B cell (primary cell): ENCODE data around the gene CASP4. TPM values are rescaled to one million over a fixed set of nuclear protein-coding genes. Genes with fewer than 3 reads are reported as not detected.
A peak's percentile ranks its signal among the peaks of the same experiment; 100 is the strongest.

Experiments used
- ATAC-seq: fragments of 200-7000 bp; cut with Tn5 transposase; one replicate; pipeline ENCODE4 v1.10.0; 2021; ENCODE audit warnings: low read depth, mild to moderate bottlenecking, moderate number of reproducible peaks, moderate library complexity
- CTCF ChIA-PET: fragments of 350-600 bp; sonication (Branson Sonifier 250); formaldehyde crosslinking; loops from one replicate; lab custom pipeline; 2021; ENCODE audit warnings: antibody characterized with exemption, inconsistent platforms; lab: Charles Lee
- POLR2A ChIA-PET: fragments of 350-600 bp; sonication (Branson Sonifier 250); formaldehyde crosslinking; loops from one replicate; lab custom pipeline; 2021; ENCODE audit warnings: antibody characterized with exemption; lab: Charles Lee
- DNase-seq: peaks from one replicate; pipeline ENCODE4 v3.0.0; 2013
- H2AFZ ChIP-seq: 2 replicates; pipeline ENCODE4 v1.6.1; 2012; ENCODE audit warnings: mild to moderate bottlenecking, low read depth, low read length; ENCODE audit not compliant: insufficient read depth, poor library complexity, severe bottlenecking
- H3K27ac ChIP-seq, 2 donors: 1 replicate in 1 of 2; 2 replicates in 1 of 2; pipeline ENCODE4 v1.5.1; 2012 to 2013; ENCODE audit warnings: low read length in 2 of 2, mild to moderate bottlenecking in 2 of 2, moderate library complexity in 1 of 2
- H3K27me3 ChIP-seq, 4 experiments: fragments of 200-600 bp in 1 of 4; sonication (generic) in 1 of 4; replicated peaks in 1 of 4; 1 replicate in 2 of 4; 2 replicates in 2 of 4; pipeline versions ENCODE4 v1.6.1 to v1.7.0; 2013 to 2016; ENCODE audit warnings: low read length in 3 of 4, mild to moderate bottlenecking in 2 of 4, mixed read lengths in 1 of 4, moderate library complexity in 1 of 4; ENCODE audit not compliant: insufficient read depth in 4 of 4, control insufficient read depth in 3 of 4; ENCODE audit errors: control extremely low read depth in 1 of 4
- H3K36me3 ChIP-seq, 2 experiments: replicated peaks in 1 of 2; 1 replicate in 1 of 2; 2 replicates in 1 of 2; pipeline versions ENCODE4 v1.6.1 to v1.7.1; 2013; ENCODE audit warnings: low read length in 1 of 2; ENCODE audit not compliant: insufficient read depth in 2 of 2, control insufficient read depth in 1 of 2; ENCODE audit errors: control extremely low read depth in 1 of 2, extremely low read depth in 1 of 2
- H3K4me1 ChIP-seq, 2 donors: fragments of 200-600 bp in 1 of 2; sonication (generic) in 1 of 2; 1 replicate in 1 of 2; 2 replicates in 1 of 2; pipeline versions ENCODE4 v1.5.1 to v1.6.1; 2013 to 2017; ENCODE audit warnings: low read length in 2 of 2; ENCODE audit not compliant: control insufficient read depth in 2 of 2, insufficient read depth in 2 of 2
- H3K4me2 ChIP-seq: replicated peaks from 2 replicates; pipeline ENCODE3; 2012; ENCODE audit warnings: mild to moderate bottlenecking, low read depth, low read length; ENCODE audit not compliant: poor library complexity, severe bottlenecking
- H3K4me3 ChIP-seq, 5 experiments: fragments of 200-600 bp in 1 of 5; sonication (generic) in 1 of 5; 1 replicate in 3 of 5; 2 replicates in 2 of 5; pipeline versions ENCODE4 v1.5.1 to v1.7.0; 2011 to 2016; ENCODE audit warnings: low read length in 4 of 5, mild to moderate bottlenecking in 4 of 5, low read depth in 2 of 5, control low read depth in 1 of 5, moderate library complexity in 1 of 5; ENCODE audit not compliant: insufficient read depth in 1 of 5; ENCODE audit errors: control extremely low read depth in 1 of 5, extremely low read depth in 1 of 5
- H3K79me2 ChIP-seq: fragments of 200-600 bp; sonication (generic); one replicate; pipeline ENCODE4 v1.6.0; 2016; ENCODE audit warnings: low read length; ENCODE audit not compliant: control insufficient read depth, insufficient read depth
- H3K9ac ChIP-seq: fragments of 200-600 bp; sonication (generic); 2 replicates; pipeline ENCODE4 v1.6.1; 2017; ENCODE audit warnings: mild to moderate bottlenecking, low read length, moderate library complexity
- H3K9me3 ChIP-seq, 3 donors: one replicate each; pipeline versions ENCODE4 v1.6.1 to v1.7.1; 2013; ENCODE audit warnings: low read length in 2 of 3; ENCODE audit not compliant: control insufficient read depth in 2 of 3, insufficient read depth in 1 of 3; ENCODE audit errors: control extremely low read depth in 1 of 3
- H4K20me1 ChIP-seq: 2 replicates; pipeline ENCODE4 v1.6.0; 2012; ENCODE audit warnings: mild to moderate bottlenecking, low read length; ENCODE audit not compliant: insufficient read depth, control insufficient read depth, poor library complexity, severe bottlenecking
- H3K27ac Mint-ChIP-seq: one replicate; pipeline ENCODE4 v1.8.0; 2021; ENCODE audit warnings: mixed read lengths
- H3K27me3 Mint-ChIP-seq: one replicate; pipeline ENCODE4 v1.8.0; 2021; ENCODE audit warnings: mixed read lengths
- H3K4me1 Mint-ChIP-seq: one replicate; pipeline ENCODE4 v1.8.0; 2021; ENCODE audit warnings: mixed read lengths
- H3K4me3 Mint-ChIP-seq: one replicate; pipeline ENCODE4 v1.8.0; 2021; ENCODE audit warnings: mixed read lengths
- H3K9me3 Mint-ChIP-seq: one replicate; pipeline ENCODE4 v1.8.0; 2022; ENCODE audit warnings: mixed read lengths; ENCODE audit not compliant: insufficient read depth
- EZH2 ChIP-seq: IDR thresholded peaks from 2 replicates; pipeline ENCODE4 v1.6.1; 2012; ENCODE audit warnings: borderline replicate concordance, low read depth, mild to moderate bottlenecking, moderate library complexity, low read length; ENCODE audit not compliant: insufficient read depth, poor library complexity, severe bottlenecking
- WGBS: methylation state at CpG from one replicate; pipeline ENCODE4 v1.1.5; 2013; ENCODE audit warnings: missing lambda C conversion rate; ENCODE audit not compliant: insufficient coverage; 5-methylcytosine and 5-hydroxymethylcytosine counted together
- intact Hi-C: fragments of 100-400 bp; cut with micrococcal nuclease; formaldehyde crosslinking; loops from one replicate; pipeline ENCODE4 v1.10.0; 2022
- polyA plus RNA-seq: library from polyadenylated mRNA; depleted of rRNA; stranded (reverse); fragments of >200 nt; gene quantifications from 2 replicates; pipeline ENCODE4 v1.2.3, GENCODE V29; 2012
- total RNA-seq, 2 donors: library from RNA; stranded (reverse); fragments of 120-200 nt in 1 of 2; gene quantifications; 1 replicate in 1 of 2; 2 replicates in 1 of 2; pipeline versions ENCODE4 v1.2.3 to v1.2.4, GENCODE V29; 2013 to 2022
- TF ChIP-seq, protein P1 (sequence below): fragments of 200-600 bp; IDR thresholded peaks from one replicate; pipeline ENCODE4 v1.8.0; 2022; ENCODE audit warnings: antibody characterized with exemption, mild to moderate bottlenecking

Gene CASP4
- total and polyA plus RNA-seq, 2 donors (not counting 1 experiment from before 2014, with no cell fraction given): 72.4 to 157 TPM

GRCh38 chr11:104899226-104899625, 69.1 kb downstream of the CASP4 start:
- Histone ChIP-seq H3K4me1 (peaks cover 10 to 19% of the 10 kb centered on the region in 2 donors), H3K27ac (no peak overlapping the region), H3K79me2 (no peaks in the 10 kb centered on the region), H2AFZ (no peak overlapping the region), H3K9me3 (no peaks in the 10 kb centered on the region), H3K4me3 (no peak overlapping the region), H3K36me3 (no peaks in the 10 kb centered on the region), H3K4me2 (no peak overlapping the region), H3K27me3 (no peaks in the 10 kb centered on the region), H4K20me1 (no peaks in the 10 kb centered on the region), H3K9ac (no peak overlapping the region)
- Mint-ChIP-seq H3K4me1 (peaks cover 35% of the 10 kb centered on the region), H3K9me3 (no peaks in the 10 kb centered on the region), H3K27me3 (no peaks in the 10 kb centered on the region), H3K27ac (no peak overlapping the region), H3K4me3 (no peak overlapping the region)
- TF ChIP-seq, protein P1, sequence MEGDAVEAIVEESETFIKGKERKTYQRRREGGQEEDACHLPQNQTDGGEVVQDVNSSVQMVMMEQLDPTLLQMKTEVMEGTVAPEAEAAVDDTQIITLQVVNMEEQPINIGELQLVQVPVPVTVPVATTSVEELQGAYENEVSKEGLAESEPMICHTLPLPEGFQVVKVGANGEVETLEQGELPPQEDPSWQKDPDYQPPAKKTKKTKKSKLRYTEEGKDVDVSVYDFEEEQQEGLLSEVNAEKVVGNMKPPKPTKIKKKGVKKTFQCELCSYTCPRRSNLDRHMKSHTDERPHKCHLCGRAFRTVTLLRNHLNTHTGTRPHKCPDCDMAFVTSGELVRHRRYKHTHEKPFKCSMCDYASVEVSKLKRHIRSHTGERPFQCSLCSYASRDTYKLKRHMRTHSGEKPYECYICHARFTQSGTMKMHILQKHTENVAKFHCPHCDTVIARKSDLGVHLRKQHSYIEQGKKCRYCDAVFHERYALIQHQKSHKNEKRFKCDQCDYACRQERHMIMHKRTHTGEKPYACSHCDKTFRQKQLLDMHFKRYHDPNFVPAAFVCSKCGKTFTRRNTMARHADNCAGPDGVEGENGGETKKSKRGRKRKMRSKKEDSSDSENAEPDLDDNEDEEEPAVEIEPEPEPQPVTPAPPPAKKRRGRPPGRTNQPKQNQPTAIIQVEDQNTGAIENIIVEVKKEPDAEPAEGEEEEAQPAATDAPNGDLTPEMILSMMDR: no peak
- TF ChIP-seq EZH2: no peak
- ChIA-PET POLR2A (no interaction called here), CTCF (no interaction called here)
- intact Hi-C loops: no loop called here
- no peak for ATAC-seq
- DNase-seq: no peak

DNA sequence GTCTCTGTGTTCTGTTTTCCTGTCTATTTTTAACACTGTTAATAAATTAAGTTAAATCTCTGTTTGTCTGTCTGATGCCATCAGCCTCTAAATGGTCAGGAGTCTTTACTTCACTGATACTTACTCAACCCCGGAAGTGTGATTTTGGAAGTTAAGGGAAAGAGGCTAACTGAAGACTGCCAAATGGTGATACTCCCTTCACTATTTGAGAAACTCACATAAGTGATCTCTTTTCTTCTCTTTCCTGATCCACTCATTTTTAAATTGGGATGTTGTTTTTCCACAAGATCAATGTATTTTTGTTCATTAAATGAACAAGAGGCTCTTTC, 69.7 kb downstream of the CASP4 start:
- H3K4me2 ChIP-seq: peak overlapping the region; percentile 23
- H3K27me3 ChIP-seq: no peaks in the 10 kb centered on the region
- Mint-ChIP-seq H3K27me3 (no peaks in the 10 kb centered on the region), H3K4me3 (peak overlapping the region; percentile 77), H3K27ac (peak overlapping the region; percentile 77), H3K4me1 (peaks cover 37% of the 10 kb centered on the region), H3K9me3 (no peaks in the 10 kb centered on the region)
- CTCF ChIA-PET: no interaction called here
- DNase-seq (no peak), ATAC-seq (no peak)
- peak overlapping the region; percentile 46 for H2AFZ ChIP-seq
- peak overlapping the region in 1 of 5 experiments; percentile 16 for H3K4me3 ChIP-seq
- peak overlapping the region; percentile 6 for H3K9ac ChIP-seq
- peaks cover 10 to 19% of the 10 kb centered on the region in 2 donors for H3K4me1 ChIP-seq
- no CpG with 5 or more reads among the region's 1 CpG for WGBS
- H3K9me3 ChIP-seq: no peaks in the 10 kb centered on the region
- no peaks in the 10 kb centered on the region for H3K36me3 ChIP-seq
- intact Hi-C loops: no loop called here
- H3K79me2 ChIP-seq: no peaks in the 10 kb centered on the region
- no peaks in the 10 kb centered on the region for H4K20me1 ChIP-seq
- POLR2A ChIA-PET: no interaction called here
- TF ChIP-seq, protein P1: no peak
- no peak for TF ChIP-seq EZH2
- H3K27ac ChIP-seq: no peak overlapping the region
